HepG2 (cell line): ENCODE results near the gene MYO5B. TPM values are rescaled to one million over a fixed set of nuclear protein-coding genes. Genes with fewer than 3 reads are reported as not detected.
A peak's percentile ranks its signal among the peaks of the same experiment; 100 is the strongest.

Source experiments
- ATAC-seq: fragments of 200-7000 bp; cut with Tn5 transposase; 3 replicates; pipeline ENCODE4 v1.9.1; 2020; ENCODE audit warnings: mild to moderate bottlenecking, moderate library complexity
- BruUV-seq: library from RNA; stranded (reverse); fragments of 400-500 nt; replicated peaks from 2 replicates; lab custom pipeline; 2021; lab: Mats Ljungman, UMichigan
- CTCF ChIA-PET: fragments of 300-600 bp; formaldehyde crosslinking; extraction: SDS; loops from one replicate; lab custom pipeline; 2021; ENCODE audit warnings: low total read pairs, inconsistent platforms, low intra/inter-chr PET ratio; lab: Yijun Ruan, JAX
- POLR2A ChIA-PET: fragments of 350-600 bp; sonication (Branson Sonifier 250); formaldehyde crosslinking; loops from one replicate; lab custom pipeline; 2020; ENCODE audit warnings: antibody characterized with exemption, inconsistent platforms; lab: Yijun Ruan, JAX
- DNase-seq: peaks from one replicate; pipeline ENCODE4 v3.0.0-alpha.2; 2015; ENCODE audit warnings: low spot score
- FAIRE-seq: peaks from 3 replicates; lab custom pipeline; 2011; peaks lifted over from hg19 to GRCh38; lab: Jason Lieb, UNC
- H2AFZ ChIP-seq: one replicate; pipeline ENCODE4 v1.6.1; 2011; ENCODE audit warnings: low read length, inconsistent platforms
- H3K27ac ChIP-seq: fragments of 300-600 bp; 3 replicates; pipeline ENCODE4 v1.8.0; 2011; ENCODE audit warnings: mixed run types, mild to moderate bottlenecking, mixed read lengths, low read length, inconsistent platforms; ENCODE audit not compliant: insufficient read depth; ENCODE audit errors: extremely low read length
- H3K27me3 ChIP-seq, 2 experiments: fragments of 200-600 bp in 1 of 2; 2 replicates in 1 of 2; 3 replicates in 1 of 2; pipeline versions ENCODE4 v1.6.0 to v1.8.0; 2011; ENCODE audit warnings: low read length in 2 of 2, mild to moderate bottlenecking in 2 of 2, moderate library complexity in 2 of 2, inconsistent platforms in 1 of 2; ENCODE audit not compliant: insufficient read depth in 2 of 2, control insufficient read depth in 1 of 2
- H3K36me3 ChIP-seq, 2 experiments: fragments of 200-600 bp in 1 of 2; replicated peaks in 1 of 2; 2 replicates in 1 of 2; 3 replicates in 1 of 2; pipeline versions ENCODE4 v1.5.1 to v1.8.0; 2011; ENCODE audit warnings: low read length in 2 of 2, inconsistent platforms in 1 of 2; ENCODE audit not compliant: insufficient read depth in 2 of 2, control insufficient read depth in 1 of 2
- H3K4me1 ChIP-seq: 2 replicates; pipeline ENCODE4 v1.5.1; 2012; ENCODE audit warnings: low read length, inconsistent platforms; ENCODE audit not compliant: insufficient read depth
- H3K4me2 ChIP-seq: 2 replicates; pipeline ENCODE4 v1.6.0; 2011; ENCODE audit warnings: low read depth, low read length, inconsistent platforms
- H3K4me3 ChIP-seq, 3 experiments: fragments of 200-600 bp in 1 of 3; sonication (generic), shearing (Covaris generic) in 1 of 3; replicated peaks in 1 of 3; 2 replicates each; pipeline ENCODE4 v1.5.1; 2011 to 2016; ENCODE audit warnings: low read length in 3 of 3, inconsistent platforms in 2 of 3, low read depth in 2 of 3, mild to moderate bottlenecking in 2 of 3, control low read depth in 1 of 3, mixed read lengths in 1 of 3; ENCODE audit not compliant: insufficient read depth in 1 of 3
- H3K79me2 ChIP-seq: one replicate; pipeline ENCODE4 v1.6.1; 2011; ENCODE audit warnings: low read length, inconsistent platforms; ENCODE audit not compliant: insufficient read depth
- H3K9ac ChIP-seq: 2 replicates; pipeline ENCODE4 v1.6.0; 2011; ENCODE audit warnings: mild to moderate bottlenecking, low read depth, low read length, inconsistent platforms; ENCODE audit not compliant: insufficient read depth
- H3K9me3 ChIP-seq: 2 replicates; pipeline ENCODE4 v1.5.1; 2012; ENCODE audit warnings: mild to moderate bottlenecking, low read length
- H4K20me1 ChIP-seq: 2 replicates; pipeline ENCODE4 v1.6.0; 2011; ENCODE audit warnings: inconsistent platforms, mild to moderate bottlenecking, low read length, moderate library complexity; ENCODE audit not compliant: insufficient read depth
- EED ChIP-seq: sonication (generic); formaldehyde crosslinking; IDR thresholded peaks from 2 replicates; pipeline ENCODE4 v1.5.0; 2020; ENCODE audit warnings: mild to moderate bottlenecking, missing genetic modification reagents
- WGBS: methylation state at CpG from one replicate; pipeline ENCODE4 v1.1.6; 2017; ENCODE audit warnings: low lambda C conversion rate; 5-methylcytosine and 5-hydroxymethylcytosine counted together
- in situ Hi-C: cut with HindIII; loops from 2 replicates; pipeline ENCODE4 v1.10.0; 2017; ENCODE audit warnings: low pct_unique_long_range_greater_than_20kb; ENCODE audit not compliant: extremely low pct_ligation_motif_present
- intact Hi-C: fragments of 100-400 bp; cut with micrococcal nuclease; formaldehyde crosslinking; loops from one replicate; pipeline ENCODE4 v1.10.0; 2022; ENCODE audit not compliant: unreplicated experiment
- polyA plus RNA-seq, 8 experiments: library from polyadenylated mRNA; depleted of rRNA in 3 of 8; stranded (reverse) in 7 of 8; unstranded in 1 of 8; fragments of >200 nt; fragmentation: Illumina TruSeq in 4 of 8; extraction: Trizol in 4 of 8; gene quantifications; 2 replicates each; pipeline versions ENCODE4 v1.2.1 to v1.2.3, GENCODE V29; 2011 to 2016; ENCODE audit warnings: low read depth in 4 of 8, missing spikeins in 1 of 8, mixed read lengths in 1 of 8; ENCODE audit not compliant: insufficient read depth in 1 of 8
- total RNA-seq, 5 experiments: library from RNA; depleted of rRNA; stranded (reverse); fragments of >200 nt; fragmentation: Illumina TruSeq; extraction: Trizol; gene quantifications; 2 replicates each; pipeline ENCODE4 v1.2.3, GENCODE V29; 2016; ENCODE audit warnings: low read depth in 1 of 5
- TF ChIP-seq, protein P1 (sequence below), 2 experiments: sonication (generic) in 1 of 2; formaldehyde crosslinking in 1 of 2; IDR thresholded peaks; 2 replicates each; pipeline versions ENCODE4 v1.4.0 to v1.6.1; 2016 to 2020; ENCODE audit warnings: borderline replicate concordance in 1 of 2, low read depth in 1 of 2, mild to moderate bottlenecking in 1 of 2, missing genetic modification reagents in 1 of 2

Gene MYO5B
- total and polyA plus RNA-seq, 2 of the 13 experiments (the other 11 are each of a cell fraction or from before 2014, with no cell fraction given), result 13.1 to 24.0 TPM

DNA sequence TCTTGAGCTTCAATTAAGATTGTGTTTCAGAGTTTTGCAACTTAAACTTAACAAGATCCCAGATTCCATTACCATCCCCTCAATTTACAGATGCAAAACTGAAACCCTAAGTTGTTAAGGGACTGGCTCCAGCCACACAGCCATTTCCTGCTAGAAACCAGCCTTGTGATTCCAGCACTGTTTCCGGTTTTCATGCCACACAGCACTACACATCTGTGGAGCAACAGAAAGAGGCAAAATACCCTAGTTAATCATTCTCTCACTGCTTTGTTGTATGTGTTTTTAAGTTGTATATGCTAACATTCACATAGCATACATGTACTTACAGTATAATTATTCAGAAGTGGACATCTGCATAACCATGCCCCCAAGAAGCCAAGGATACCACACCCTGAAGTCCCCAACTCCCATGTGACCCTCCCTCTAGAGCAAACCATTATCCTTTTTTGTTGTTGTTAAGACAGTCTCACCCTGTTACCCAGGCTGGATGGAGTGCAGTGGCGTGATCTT is 87.4 kb downstream of the MYO5B start:
- CTCF ChIA-PET, result no interaction called here
- ATAC-seq, result no peak

More for the DNA sequence above, 87.4 kb downstream of the MYO5B start:
- FAIRE-seq (no peak), DNase-seq (no peak)
- POLR2A ChIA-PET, result no interaction called here
- no TSS peak for BruUV-seq
- no peak overlapping the region for H3K9ac ChIP-seq
- no peaks in the 10 kb centered on the region for H3K79me2 ChIP-seq
- H2AFZ ChIP-seq, result no peak overlapping the region
- H4K20me1 ChIP-seq, result no peaks in the 10 kb centered on the region
- TF ChIP-seq, protein P1, sequence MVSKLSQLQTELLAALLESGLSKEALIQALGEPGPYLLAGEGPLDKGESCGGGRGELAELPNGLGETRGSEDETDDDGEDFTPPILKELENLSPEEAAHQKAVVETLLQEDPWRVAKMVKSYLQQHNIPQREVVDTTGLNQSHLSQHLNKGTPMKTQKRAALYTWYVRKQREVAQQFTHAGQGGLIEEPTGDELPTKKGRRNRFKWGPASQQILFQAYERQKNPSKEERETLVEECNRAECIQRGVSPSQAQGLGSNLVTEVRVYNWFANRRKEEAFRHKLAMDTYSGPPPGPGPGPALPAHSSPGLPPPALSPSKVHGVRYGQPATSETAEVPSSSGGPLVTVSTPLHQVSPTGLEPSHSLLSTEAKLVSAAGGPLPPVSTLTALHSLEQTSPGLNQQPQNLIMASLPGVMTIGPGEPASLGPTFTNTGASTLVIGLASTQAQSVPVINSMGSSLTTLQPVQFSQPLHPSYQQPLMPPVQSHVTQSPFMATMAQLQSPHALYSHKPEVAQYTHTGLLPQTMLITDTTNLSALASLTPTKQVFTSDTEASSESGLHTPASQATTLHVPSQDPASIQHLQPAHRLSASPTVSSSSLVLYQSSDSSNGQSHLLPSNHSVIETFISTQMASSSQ (IDR thresholded peaks at IDR 0.05; ENCODE audit: low read depth), result 0 out of 2 replicates have a peak, but pooled peaks have one; percentile 15
- TF ChIP-seq, protein P1 (CRISPR knock-in tag; IDR thresholded peaks at IDR 0.05; ENCODE audit: borderline replicate concordance), result no peak
- TF ChIP-seq EED (CRISPR knock-in tag), result no peak
- intact Hi-C loops (no loop called here), in situ Hi-C loops (no loop called here)
- H3K4me3 ChIP-seq, result no peak overlapping the region
- no peaks in the 10 kb centered on the region for H3K9me3 ChIP-seq
- peaks cover 10% of the 10 kb centered on the region for H3K4me1 ChIP-seq
- 89% methylated on average over 2 of the region's 2 CpGs for WGBS
- no peak overlapping the region for H3K4me2 ChIP-seq
- no peak overlapping the region for H3K27ac ChIP-seq
- H3K27me3 ChIP-seq, result no peaks in the 10 kb centered on the region
- no peaks in the 10 kb centered on the region for H3K36me3 ChIP-seq
